K562 (cell line): ENCODE data around the gene AP1G2.

Source experiments
- CTCF ChIP-seq, 3 experiments: IDR thresholded peaks in 2 of 3; conservative IDR thresholded peaks in 1 of 3; 2 replicates each; pipeline ENCODE4 v1.5.1; 2011 to 2012; ENCODE audit warnings: low read length in 3 of 3, mild to moderate bottlenecking in 3 of 3, control low read depth in 2 of 3, improper control_type of control experiment in 1 of 3, inconsistent platforms in 1 of 3, low read depth in 1 of 3, mixed read lengths in 1 of 3, moderate library complexity in 1 of 3; ENCODE audit not compliant: insufficient read depth in 2 of 3
- EP300 ChIP-seq: IDR thresholded peaks from 2 replicates; pipeline ENCODE4 v1.6.1; 2012; ENCODE audit warnings: low read length, improper control_type of control experiment
- IRF2 ChIP-seq: sonication (generic); formaldehyde crosslinking; IDR thresholded peaks from 2 replicates; pipeline ENCODE4 v1.8.1; 2022; ENCODE audit warnings: mild to moderate bottlenecking, missing genetic modification reagents
- KDM4B ChIP-seq, 2 experiments: fragments of 450-650 bp in 1 of 2; sonication (generic) in 1 of 2; IDR thresholded peaks; 2 replicates each; pipeline ENCODE4 v1.6.1; 2016 to 2017; ENCODE audit warnings: borderline replicate concordance in 2 of 2, antibody characterized with exemption in 1 of 2, low read depth in 1 of 2, mild to moderate bottlenecking in 1 of 2
- KLF16 ChIP-seq: IDR thresholded peaks from 2 replicates; pipeline ENCODE4 v1.6.1; 2016; ENCODE audit warnings: antibody characterized with exemption
- MAFF ChIP-seq: IDR thresholded peaks from 2 replicates; pipeline ENCODE4 v1.6.1; 2012; ENCODE audit warnings: low read length, improper control_type of control experiment
- MLX ChIP-seq, 2 experiments: fragments of 450-650 bp in 1 of 2; sonication (generic) in 1 of 2; formaldehyde crosslinking; conservative IDR thresholded peaks; 2 replicates each; pipeline versions ENCODE4 v1.4.0 to v1.8.1; 2020 to 2022; ENCODE audit warnings: mild to moderate bottlenecking in 1 of 2, missing genetic modification reagents in 1 of 2
- NFE2 ChIP-seq: IDR thresholded peaks from 2 replicates; pipeline ENCODE4 v1.6.1; 2014; ENCODE audit warnings: antibody characterized with exemption, low read depth
- PREB ChIP-seq: sonication (generic); formaldehyde crosslinking; IDR thresholded peaks from 2 replicates; pipeline ENCODE4 v1.8.1; 2023; ENCODE audit warnings: mild to moderate bottlenecking, missing genetic modification reagents
- RAD21 ChIP-seq, 2 experiments: fragments of 250-450 bp in 1 of 2; fragments of 450-650 bp in 1 of 2; sonication (Bioruptor Pico) in 1 of 2; formaldehyde crosslinking in 1 of 2; IDR thresholded peaks in 1 of 2; conservative IDR thresholded peaks in 1 of 2; 2 replicates each; pipeline versions ENCODE4 v1.4.0 to v1.8.0; 2020 to 2022; ENCODE audit warnings: mild to moderate bottlenecking in 2 of 2, moderate library complexity in 1 of 2
- REST ChIP-seq, 2 experiments: fragments of 450-650 bp; formaldehyde crosslinking in 1 of 2; IDR thresholded peaks; 2 replicates each; pipeline versions ENCODE4 v1.4.0 to v1.6.1; 2014 to 2020; ENCODE audit warnings: mild to moderate bottlenecking in 2 of 2, borderline replicate concordance in 1 of 2, low read depth in 1 of 2
- UBTF ChIP-seq, 2 experiments: IDR thresholded peaks; 2 replicates each; pipeline ENCODE4 v1.6.1; 2012; ENCODE audit warnings: improper control_type of control experiment in 2 of 2, low read depth in 2 of 2, low read length in 2 of 2, borderline replicate concordance in 1 of 2
- ZNF274 ChIP-seq: IDR thresholded peaks from 2 replicates; pipeline ENCODE4 v1.6.1; 2011; ENCODE audit warnings: low read depth, mild to moderate bottlenecking, low read length, moderate library complexity, borderline replicate concordance

- no peak for TF ChIP-seq NFE2
- no peak for TF ChIP-seq ZNF274
- TF ChIP-seq MLX (CRISPR knock-in tag; conservative IDR thresholded peaks at IDR 0.05): no peak
- no peak for TF ChIP-seq KLF16
- TF ChIP-seq UBTF (IDR thresholded peaks at IDR 0.05; ENCODE audit: borderline replicate concordance in 1 of 2, low read depth in 2 of 2, low read length in 2 of 2): no peak
- TF ChIP-seq RAD21 (CRISPR knock-in tag; conservative IDR thresholded peaks at IDR 0.05 in 1 of 2, IDR thresholded peaks at IDR 0.05 in 1 of 2): no peak
- TF ChIP-seq IRF2 (CRISPR knock-in tag): no peak
- no peak for TF ChIP-seq KDM4B (IDR thresholded peaks at IDR 0.05; ENCODE audit: borderline replicate concordance in 2 of 2, low read depth in 1 of 2)
- TF ChIP-seq EP300: no peak
- no peak for TF ChIP-seq CTCF (IDR thresholded peaks at IDR 0.05 in 2 of 3, conservative IDR thresholded peaks at IDR 0.05 in 1 of 3; ENCODE audit: insufficient read depth in 2 of 3, low read depth in 1 of 3, low read length in 3 of 3)
- no peak for TF ChIP-seq PREB (CRISPR knock-in tag)
- TF ChIP-seq MAFF: no peak
- TF ChIP-seq REST (IDR thresholded peaks at IDR 0.05; ENCODE audit: borderline replicate concordance): no peak
- TF ChIP-seq REST (CRISPR knock-in tag; IDR thresholded peaks at IDR 0.05; ENCODE audit: low read depth): no peak
Measured at GRCh38 chr14:23572524-23572828, 4.9 kb upstream of the AP1G2 start.
